GM12875 (cell line): ENCODE data around the gene LRP4.

Experiments used
- H3K4me3 ChIP-seq: one replicate; pipeline ENCODE4 v1.5.1; 2011; ENCODE audit warnings: low read depth, low read length, control low read depth
- TF ChIP-seq, protein P1 (sequence below): IDR thresholded peaks from 2 replicates; pipeline ENCODE4 v1.5.1; 2011; ENCODE audit warnings: low read depth, mild to moderate bottlenecking, control low read depth, inconsistent platforms, low read length, moderate library complexity, borderline replicate concordance; ENCODE audit not compliant: insufficient read depth

LRP4 gene

DNA sequence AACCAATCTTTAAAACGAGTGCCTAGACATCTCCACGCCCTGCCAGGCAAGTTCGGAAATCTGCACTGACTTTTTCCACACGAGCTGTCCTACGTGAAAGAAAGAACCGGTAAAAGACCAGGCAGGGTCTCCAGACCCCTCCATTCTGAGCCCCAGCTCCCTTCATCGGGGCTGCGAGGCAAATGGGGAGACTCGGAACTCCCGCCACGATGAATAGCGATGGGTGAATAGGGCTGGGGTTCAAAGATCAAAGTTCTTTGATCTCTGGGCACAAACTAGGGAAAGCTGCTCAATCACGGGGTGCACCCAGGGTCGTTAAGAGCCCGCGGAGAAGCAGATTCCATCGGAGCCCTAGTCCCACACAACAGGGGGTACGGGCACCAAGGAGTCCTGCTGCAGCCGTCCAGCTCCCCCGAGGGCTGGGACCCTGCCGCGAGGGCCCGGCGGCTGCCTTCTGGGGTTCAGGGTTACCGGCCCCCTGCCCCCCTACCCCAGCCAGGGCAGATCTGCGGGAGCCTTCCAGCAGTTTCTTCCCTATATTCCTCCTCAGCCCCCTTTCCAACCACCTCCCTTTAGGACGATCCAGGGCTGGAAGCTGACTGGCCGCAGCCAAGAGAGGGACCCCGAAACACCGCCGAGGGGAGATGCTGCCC is 1.1 kb downstream of the LRP4 start:
- TF ChIP-seq, protein P1, sequence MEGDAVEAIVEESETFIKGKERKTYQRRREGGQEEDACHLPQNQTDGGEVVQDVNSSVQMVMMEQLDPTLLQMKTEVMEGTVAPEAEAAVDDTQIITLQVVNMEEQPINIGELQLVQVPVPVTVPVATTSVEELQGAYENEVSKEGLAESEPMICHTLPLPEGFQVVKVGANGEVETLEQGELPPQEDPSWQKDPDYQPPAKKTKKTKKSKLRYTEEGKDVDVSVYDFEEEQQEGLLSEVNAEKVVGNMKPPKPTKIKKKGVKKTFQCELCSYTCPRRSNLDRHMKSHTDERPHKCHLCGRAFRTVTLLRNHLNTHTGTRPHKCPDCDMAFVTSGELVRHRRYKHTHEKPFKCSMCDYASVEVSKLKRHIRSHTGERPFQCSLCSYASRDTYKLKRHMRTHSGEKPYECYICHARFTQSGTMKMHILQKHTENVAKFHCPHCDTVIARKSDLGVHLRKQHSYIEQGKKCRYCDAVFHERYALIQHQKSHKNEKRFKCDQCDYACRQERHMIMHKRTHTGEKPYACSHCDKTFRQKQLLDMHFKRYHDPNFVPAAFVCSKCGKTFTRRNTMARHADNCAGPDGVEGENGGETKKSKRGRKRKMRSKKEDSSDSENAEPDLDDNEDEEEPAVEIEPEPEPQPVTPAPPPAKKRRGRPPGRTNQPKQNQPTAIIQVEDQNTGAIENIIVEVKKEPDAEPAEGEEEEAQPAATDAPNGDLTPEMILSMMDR = no peak
- peak overlapping the region; percentile 23 for H3K4me3 ChIP-seq

- TF ChIP-seq, protein P1 = no peak
Observed at GRCh38 chr11:46916286-46917108, 1.9 kb downstream of the LRP4 start.

DNA sequence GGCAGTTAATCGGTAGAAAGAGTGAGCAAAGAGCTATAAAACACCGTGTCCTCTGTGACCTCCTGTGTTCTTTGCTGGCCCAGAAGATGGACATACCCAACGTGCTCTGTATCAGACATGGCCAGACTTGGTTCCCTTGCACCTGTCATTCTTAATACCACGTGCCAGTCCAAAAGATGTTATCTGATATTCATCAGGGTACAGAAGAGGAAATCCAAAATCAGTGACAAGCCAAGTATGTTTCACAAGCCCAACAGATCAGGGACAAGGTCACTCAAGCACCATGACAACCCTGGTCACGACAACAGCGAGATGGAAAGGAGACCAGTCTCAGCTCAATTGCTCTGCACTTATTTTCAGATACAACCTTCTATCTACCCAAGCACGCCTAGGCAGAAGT is 3.4 kb downstream of the LRP4 start:
- H3K4me3 ChIP-seq = no peak overlapping the region
- TF ChIP-seq, protein P1 = no peak

More at GRCh38 chr11:46916286-46917108, 1.9 kb downstream of the LRP4 start:
- peak overlapping the region; percentile 23 for H3K4me3 ChIP-seq

GRCh38 chr11:46914363-46914762 is 4.0 kb downstream of the LRP4 start:
- no peak overlapping the region for H3K4me3 ChIP-seq
- TF ChIP-seq, protein P1 = no peak

- no peak overlapping the region for H3K4me3 ChIP-seq
- TF ChIP-seq, protein P1 = no peak
Observed at GRCh38 chr11:46913484-46913883, 4.9 kb downstream of the LRP4 start.

DNA sequence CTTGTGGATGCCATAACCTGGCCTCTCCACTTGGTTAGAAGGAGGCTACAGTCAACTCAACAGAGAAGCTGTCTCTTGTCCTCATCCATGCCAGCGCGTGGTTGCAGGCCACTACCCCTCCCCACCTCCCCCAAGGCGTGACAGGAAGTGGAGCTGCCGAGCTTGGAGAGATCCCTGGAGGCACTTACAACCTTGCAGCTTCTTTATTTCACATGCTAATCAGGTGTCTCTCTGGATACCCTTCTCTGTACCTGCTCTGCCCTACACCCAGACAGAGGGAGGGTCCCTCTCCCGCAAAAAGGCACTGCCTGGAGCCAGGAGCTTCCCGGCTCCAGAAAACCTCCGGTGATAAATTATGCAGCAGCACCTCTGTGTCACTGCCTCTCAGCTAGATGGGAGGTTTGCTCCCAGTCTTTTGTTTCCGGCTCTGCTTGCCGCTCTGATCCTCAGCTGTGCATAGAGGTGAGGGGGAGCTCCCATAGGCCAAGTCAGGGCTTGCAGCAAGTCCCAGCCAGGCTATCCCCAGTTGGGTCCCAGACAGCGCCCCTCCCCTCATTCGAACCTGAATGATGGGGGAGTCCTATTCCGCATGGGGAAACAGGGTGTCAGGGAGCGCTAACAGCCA is 5.7 kb downstream of the LRP4 start:
- TF ChIP-seq, protein P1 = no peak
- no peak overlapping the region for H3K4me3 ChIP-seq

- TF ChIP-seq, protein P1 = no peak
- no peak overlapping the region for H3K4me3 ChIP-seq
Observed at GRCh38 chr11:46907606-46908005, 10.7 kb downstream of the LRP4 start.
